Lower lobe of right lung (tissue), 2 donors: ENCODE data around the gene SEC24B. TPM values are rescaled to one million over a fixed set of nuclear protein-coding genes. Genes with fewer than 3 reads are reported as not detected.
"Not testable (repeated sequence)": the region's sequence is repeated elsewhere in the genome, so short reads cannot be mapped to it uniquely, and the experiment has no call there.

Experiments used
- ATAC-seq, 2 donors: fragments of 200-7000 bp; cut with Tn5 transposase; one replicate each; pipeline ENCODE4 v1.9.1; 2020 to 2022; ENCODE audit warnings: mild to moderate bottlenecking in 2 of 2, moderate library complexity in 2 of 2
- DNase-seq: peaks from one replicate; pipeline ENCODE4 v3.0.0-alpha.2; 2020
- H3K27ac ChIP-seq: fragments of 200-600 bp; one replicate; pipeline ENCODE4 v1.8.0; 2022
- H3K27me3 ChIP-seq: fragments of 200-600 bp; one replicate; pipeline ENCODE4 v1.8.0; 2022; ENCODE audit warnings: low read depth
- H3K36me3 ChIP-seq: fragments of 200-600 bp; one replicate; pipeline ENCODE4 v1.8.0; 2022; ENCODE audit warnings: mild to moderate bottlenecking
- H3K4me1 ChIP-seq: fragments of 200-600 bp; one replicate; pipeline ENCODE4 v1.8.0; 2022
- H3K4me3 ChIP-seq: fragments of 200-600 bp; one replicate; pipeline ENCODE4 v1.8.0; 2022; ENCODE audit warnings: mild to moderate bottlenecking
- H3K9me3 ChIP-seq: fragments of 200-600 bp; one replicate; pipeline ENCODE4 v1.8.0; 2022
- intact Hi-C: fragments of 100-400 bp; cut with DNase I; formaldehyde crosslinking; loops from one replicate; pipeline ENCODE4 v1.11.0; 2022
- total RNA-seq: library from RNA; stranded (reverse); fragmentation: NEBNext Ultra II Directional; extraction: Animal tissue kit (Norgen Biotek cat#: 25700); gene quantifications from one replicate; pipeline ENCODE4 v1.2.1, GENCODE V29; 2021
- TF ChIP-seq, protein P1 (sequence below): fragments of 200-600 bp; IDR thresholded peaks from one replicate; pipeline ENCODE4 v1.8.0; 2022; ENCODE audit warnings: antibody characterized with exemption, mild to moderate bottlenecking
- donor health status: DM: no; HTN: yes; CAD: no; lungs with severe emphysema.

SEC24B gene
- total RNA-seq, 1 donor from 2014 or later: 35.0 TPM

DNA sequence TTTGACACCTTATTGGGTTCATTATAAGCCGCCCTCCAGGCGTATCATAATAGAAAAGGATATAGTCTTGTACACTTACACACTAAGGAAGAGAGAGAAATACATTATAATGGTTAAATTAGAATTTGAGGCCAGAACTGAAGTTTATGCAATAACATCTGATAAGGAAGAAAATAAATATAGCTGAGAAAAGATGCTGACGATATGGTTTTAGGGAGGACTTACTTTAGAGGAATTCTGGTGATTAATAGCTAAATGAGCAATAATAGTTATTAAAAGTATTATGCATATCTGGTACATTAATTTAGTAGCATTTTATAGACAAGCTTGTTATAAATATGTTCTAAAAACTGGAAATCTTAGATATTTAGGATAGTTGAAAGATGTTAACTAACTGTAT is 138.5 kb downstream of the SEC24B start:
- DNase-seq: no peak
- no peak for ATAC-seq

DNA sequence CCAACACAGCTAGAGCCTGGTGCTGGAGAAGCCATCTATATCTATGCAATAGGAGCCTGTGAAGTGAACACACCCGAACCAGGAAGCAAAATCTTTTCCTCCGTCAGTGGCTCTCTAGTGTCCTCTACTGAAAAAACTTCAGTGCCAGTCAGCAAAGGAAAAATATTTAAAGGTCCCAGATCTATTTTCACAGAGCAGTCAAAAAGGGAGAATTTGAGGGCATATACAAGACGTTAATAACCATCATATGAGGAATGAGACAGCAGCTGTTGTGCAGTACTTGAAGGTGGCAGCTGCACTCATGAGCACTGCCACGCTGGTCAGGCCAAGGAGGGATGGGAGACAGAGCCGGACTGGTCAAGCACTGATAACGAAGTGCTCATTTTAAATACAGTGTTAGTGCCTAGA is 140.8 kb downstream of the SEC24B start:
- TF ChIP-seq, protein P1, sequence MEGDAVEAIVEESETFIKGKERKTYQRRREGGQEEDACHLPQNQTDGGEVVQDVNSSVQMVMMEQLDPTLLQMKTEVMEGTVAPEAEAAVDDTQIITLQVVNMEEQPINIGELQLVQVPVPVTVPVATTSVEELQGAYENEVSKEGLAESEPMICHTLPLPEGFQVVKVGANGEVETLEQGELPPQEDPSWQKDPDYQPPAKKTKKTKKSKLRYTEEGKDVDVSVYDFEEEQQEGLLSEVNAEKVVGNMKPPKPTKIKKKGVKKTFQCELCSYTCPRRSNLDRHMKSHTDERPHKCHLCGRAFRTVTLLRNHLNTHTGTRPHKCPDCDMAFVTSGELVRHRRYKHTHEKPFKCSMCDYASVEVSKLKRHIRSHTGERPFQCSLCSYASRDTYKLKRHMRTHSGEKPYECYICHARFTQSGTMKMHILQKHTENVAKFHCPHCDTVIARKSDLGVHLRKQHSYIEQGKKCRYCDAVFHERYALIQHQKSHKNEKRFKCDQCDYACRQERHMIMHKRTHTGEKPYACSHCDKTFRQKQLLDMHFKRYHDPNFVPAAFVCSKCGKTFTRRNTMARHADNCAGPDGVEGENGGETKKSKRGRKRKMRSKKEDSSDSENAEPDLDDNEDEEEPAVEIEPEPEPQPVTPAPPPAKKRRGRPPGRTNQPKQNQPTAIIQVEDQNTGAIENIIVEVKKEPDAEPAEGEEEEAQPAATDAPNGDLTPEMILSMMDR: peak; percentile 32

More for the DNA sequence above, 138.5 kb downstream of the SEC24B start:
- Histone ChIP-seq H3K4me1 (no peaks in the 10 kb centered on the region), H3K9me3 (no peaks in the 10 kb centered on the region), H3K36me3 (no peaks in the 10 kb centered on the region), H3K27me3 (no peaks in the 10 kb centered on the region), H3K4me3 (no peak overlapping the region), H3K27ac (no peak overlapping the region)
- intact Hi-C loops: no loop called here
- TF ChIP-seq, protein P1: no peak

DNA sequence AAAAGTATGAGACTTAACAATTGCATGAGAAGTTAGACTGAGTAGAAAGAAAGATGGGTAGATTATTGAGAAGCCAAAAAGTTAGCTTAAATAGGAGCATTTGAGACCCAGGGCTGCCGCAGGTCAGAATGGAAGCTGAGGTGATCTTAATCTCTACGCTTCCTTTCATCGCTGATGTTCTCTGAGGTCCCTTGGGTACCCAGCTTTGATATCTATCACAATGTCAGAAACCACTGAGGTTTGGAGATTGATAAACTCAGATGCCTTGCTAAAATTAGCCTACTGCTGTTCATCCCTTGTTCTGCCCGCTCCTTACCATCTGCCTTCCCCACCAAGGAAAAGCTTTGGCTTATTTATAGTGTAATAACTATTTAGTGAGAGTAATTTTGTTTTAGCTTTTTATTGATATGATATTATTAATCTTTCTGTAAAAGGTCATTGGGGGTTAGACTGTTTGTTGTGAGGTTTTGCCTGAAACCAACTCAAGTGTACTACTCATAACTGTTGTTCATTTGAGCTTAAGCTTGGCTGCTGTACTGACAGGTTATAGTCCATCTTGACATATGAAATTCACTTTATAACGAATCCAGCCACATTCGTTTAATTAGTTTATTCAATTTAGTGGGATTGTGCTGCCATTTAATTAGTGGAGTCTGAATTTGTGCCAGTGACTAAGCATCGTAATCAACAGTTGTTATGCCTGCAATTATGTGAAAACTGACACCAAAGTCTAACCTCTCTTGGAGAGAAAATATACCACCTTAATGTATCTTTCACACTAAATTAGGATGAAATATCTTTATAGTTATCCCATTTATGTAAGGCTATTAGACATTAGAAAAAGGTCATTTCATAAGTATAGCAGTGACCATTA is 141.6 kb downstream of the SEC24B start:
- Histone ChIP-seq H3K27me3 (no peaks in the 10 kb centered on the region), H3K4me3 (no peak overlapping the region), H3K36me3 (no peaks in the 10 kb centered on the region), H3K27ac (no peak overlapping the region), H3K4me1 (no peaks in the 10 kb centered on the region), H3K9me3 (no peaks in the 10 kb centered on the region)
- intact Hi-C loops: no loop called here
- DNase-seq (no peak), ATAC-seq (no peak)
- TF ChIP-seq, protein P1: no peak

More for the DNA sequence above, 140.8 kb downstream of the SEC24B start:
- Histone ChIP-seq H3K4me1 (no peaks in the 10 kb centered on the region), H3K27me3 (no peaks in the 10 kb centered on the region), H3K9me3 (no peaks in the 10 kb centered on the region), H3K36me3 (no peaks in the 10 kb centered on the region), H3K27ac (no peak overlapping the region), H3K4me3 (no peak overlapping the region)
- peak; percentile 61 to 80 for ATAC-seq
- intact Hi-C loops: no loop called here
- DNase-seq: no peak

DNA sequence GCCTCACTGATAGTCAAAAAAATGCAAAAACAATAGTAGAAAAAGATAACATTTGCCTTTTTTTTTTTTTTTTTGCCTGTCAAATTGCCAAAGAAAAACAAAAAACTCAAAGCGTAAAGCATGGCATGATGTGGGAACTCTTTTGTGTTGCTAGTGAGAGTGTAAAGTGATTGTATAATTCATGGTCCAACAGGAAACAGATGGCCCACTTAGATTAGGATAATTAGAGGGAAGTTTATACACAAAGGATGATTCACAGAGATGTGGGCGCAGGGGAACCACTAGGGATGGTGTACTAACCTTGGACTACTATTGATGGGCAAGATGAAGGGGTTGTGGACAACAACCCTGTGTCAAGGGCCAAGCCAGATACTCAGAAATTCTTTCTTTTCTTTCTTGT is 142.8 kb downstream of the SEC24B start:
- TF ChIP-seq, protein P1: no peak
- intact Hi-C loops: no loop called here
- no peaks in the 10 kb centered on the region for H3K36me3 ChIP-seq
- H3K27ac ChIP-seq: no peak overlapping the region
- no peak overlapping the region for H3K4me3 ChIP-seq
- DNase-seq (no peak), ATAC-seq (peak; percentile 43 to 50)
- no peaks in the 10 kb centered on the region for H3K27me3 ChIP-seq
- H3K9me3 ChIP-seq: no peaks in the 10 kb centered on the region
- no peaks in the 10 kb centered on the region for H3K4me1 ChIP-seq

DNA sequence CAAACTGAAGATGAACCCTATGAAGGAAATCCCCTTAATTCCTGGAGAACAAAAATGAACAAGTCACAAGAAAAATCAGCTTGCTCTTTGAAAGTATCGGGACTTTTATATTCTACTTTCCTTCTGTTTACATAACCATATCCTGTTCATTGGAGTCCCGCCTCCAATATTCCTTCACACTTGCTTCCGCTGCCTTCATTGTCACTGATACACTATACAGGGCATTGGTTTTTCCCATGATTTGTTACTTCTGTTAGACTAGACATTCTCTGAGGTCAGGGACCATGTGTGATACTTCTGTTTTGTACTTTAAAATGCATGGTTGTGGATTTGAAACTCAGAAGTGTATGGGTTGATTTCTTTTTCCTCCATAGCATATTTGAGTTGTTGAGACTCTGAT is 145.2 kb downstream of the SEC24B start:
- no peaks in the 10 kb centered on the region for H3K27me3 ChIP-seq
- no peak for DNase-seq
- TF ChIP-seq, protein P1: no peak
- H3K9me3 ChIP-seq: peaks cover 7% of the 10 kb centered on the region
- no peak for ATAC-seq
- intact Hi-C loops: no loop called here
- H3K27ac ChIP-seq: no peak overlapping the region
- H3K4me1 ChIP-seq: no peaks in the 10 kb centered on the region
- no peaks in the 10 kb centered on the region for H3K36me3 ChIP-seq
- H3K4me3 ChIP-seq: no peak overlapping the region

DNA sequence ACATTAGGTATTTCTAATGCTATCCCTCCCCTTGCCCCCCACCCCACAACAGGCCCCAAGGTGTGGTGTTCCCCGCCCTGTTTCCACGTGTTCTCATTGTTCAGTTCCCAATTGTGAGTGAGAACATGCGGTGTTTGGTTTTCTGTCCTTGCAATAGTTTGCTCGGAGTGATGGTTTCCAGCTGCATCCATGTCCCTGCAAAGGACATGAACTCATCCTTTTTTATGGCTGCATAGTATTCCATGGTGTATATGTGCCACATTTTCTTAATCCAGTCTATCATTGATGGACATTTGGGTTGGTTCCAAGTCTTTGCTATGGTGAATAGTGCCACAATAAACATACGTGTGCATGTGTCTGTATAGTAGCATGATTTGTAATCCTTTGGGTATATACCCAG is 146.4 kb downstream of the SEC24B start:
- H3K4me3 ChIP-seq, H3K36me3 ChIP-seq, intact Hi-C loops, ATAC-seq, H3K27ac ChIP-seq, DNase-seq, H3K9me3 ChIP-seq, H3K27me3 ChIP-seq, H3K4me1 ChIP-seq: not testable (repeated sequence)
